ENCODE data around the gene SNRNP35. TPM values are rescaled to one million over a fixed set of nuclear protein-coding genes. Genes with fewer than 3 reads are reported as not detected.

SNRNP35 gene
- total RNA-seq, 1 donor from 2014 or later, result 16.9 TPM

GRCh38 chr12:123487428-123487827, 29.5 kb downstream of the SNRNP35 start:
- H3K27me3 ChIP-seq, result no peaks in the 10 kb centered on the region
- H3K4me1 ChIP-seq, result no peaks in the 10 kb centered on the region
- no peak overlapping the region for H3K27ac ChIP-seq
- H3K36me3 ChIP-seq, result peaks cover 0 to 7% of the 10 kb centered on the region in 2 donors
- DNase-seq (ENCODE audit: extremely low spot score in 2 of 2), result no peak
- no peak overlapping the region for H3K4me3 ChIP-seq
- intact Hi-C loops (cut with DNase I), result no loop called here
- TF ChIP-seq POLR2A (IDR thresholded peaks at IDR 0.05) (no peak), CTCF (IDR thresholded peaks at IDR 0.05) (no peak), POLR2AphosphoS5 (IDR thresholded peaks at IDR 0.05; ENCODE audit: insufficient read depth in 1 of 2, low read depth in 1 of 2) (no peak)
- no peaks in the 10 kb centered on the region for H3K9me3 ChIP-seq

GRCh38 chr12:123488539-123489230, 30.7 kb downstream of the SNRNP35 start:
- Histone ChIP-seq H3K9me3 (no peaks in the 10 kb centered on the region), H3K4me1 (no peaks in the 10 kb centered on the region), H3K36me3 (peaks cover 0 to 5% of the 10 kb centered on the region in 2 donors), H3K4me3 (no peak overlapping the region), H3K27ac (no peak overlapping the region), H3K27me3 (no peaks in the 10 kb centered on the region)
- intact Hi-C loops (cut with DNase I), result no loop called here
- no peak for DNase-seq (ENCODE audit: extremely low spot score in 2 of 2)
- TF ChIP-seq POLR2A (IDR thresholded peaks at IDR 0.05), result no peak
- TF ChIP-seq POLR2AphosphoS5 (IDR thresholded peaks at IDR 0.05; ENCODE audit: insufficient read depth in 1 of 2, low read depth in 1 of 2), result no peak
- TF ChIP-seq CTCF (IDR thresholded peaks at IDR 0.05), result no peak

- Histone ChIP-seq H3K9me3 (no peaks in the 10 kb centered on the region), H3K36me3 (no peaks in the 10 kb centered on the region), H3K4me3 (no peak overlapping the region), H3K4me1 (no peaks in the 10 kb centered on the region), H3K27me3 (no peaks in the 10 kb centered on the region), H3K27ac (no peak overlapping the region)
- no peak for TF ChIP-seq POLR2A (IDR thresholded peaks at IDR 0.05)
- no peak for TF ChIP-seq POLR2AphosphoS5 (IDR thresholded peaks at IDR 0.05; ENCODE audit: insufficient read depth in 1 of 2, low read depth in 1 of 2)
- no peak for TF ChIP-seq CTCF (IDR thresholded peaks at IDR 0.05)
- intact Hi-C loops (cut with DNase I), result no loop called here
- no peak for DNase-seq (ENCODE audit: extremely low spot score in 2 of 2)
These were observed 31.6 kb downstream of the SNRNP35 start for GRCh38 chr12:123489580-123489979.

- Histone ChIP-seq H3K36me3 (no peaks in the 10 kb centered on the region), H3K4me3 (no peak overlapping the region), H3K27me3 (no peaks in the 10 kb centered on the region), H3K27ac (no peak overlapping the region), H3K4me1 (no peaks in the 10 kb centered on the region), H3K9me3 (no peaks in the 10 kb centered on the region)
- DNase-seq (ENCODE audit: extremely low spot score in 2 of 2), result no peak
- no peak for TF ChIP-seq POLR2AphosphoS5 (IDR thresholded peaks at IDR 0.05; ENCODE audit: insufficient read depth in 1 of 2, low read depth in 1 of 2)
- no peak for TF ChIP-seq POLR2A (IDR thresholded peaks at IDR 0.05)
- no peak for TF ChIP-seq CTCF (IDR thresholded peaks at IDR 0.05)
- intact Hi-C loops (cut with DNase I), result no loop called here
These were observed 32.1 kb downstream of the SNRNP35 start for GRCh38 chr12:123490089-123490488.

GRCh38 chr12:123491056-123491455, 33.1 kb downstream of the SNRNP35 start:
- H3K36me3 ChIP-seq, result no peaks in the 10 kb centered on the region
- intact Hi-C loops (cut with DNase I), result no loop called here

More at GRCh38 chr12:123491056-123491455, 33.1 kb downstream of the SNRNP35 start:
- no peak for DNase-seq (ENCODE audit: extremely low spot score in 2 of 2)
- H3K9me3 ChIP-seq, result no peaks in the 10 kb centered on the region
- H3K27ac ChIP-seq, result no peak overlapping the region
- H3K4me1 ChIP-seq, result no peaks in the 10 kb centered on the region
- no peaks in the 10 kb centered on the region for H3K27me3 ChIP-seq
- H3K4me3 ChIP-seq, result no peak overlapping the region
- TF ChIP-seq CTCF (IDR thresholded peaks at IDR 0.05) (no peak), POLR2A (IDR thresholded peaks at IDR 0.05) (no peak), POLR2AphosphoS5 (IDR thresholded peaks at IDR 0.05; ENCODE audit: insufficient read depth in 1 of 2, low read depth in 1 of 2) (no peak)

Data from vagina (tissue), 2 donors.